ENCODE results near the gene KCND3.

DNA sequence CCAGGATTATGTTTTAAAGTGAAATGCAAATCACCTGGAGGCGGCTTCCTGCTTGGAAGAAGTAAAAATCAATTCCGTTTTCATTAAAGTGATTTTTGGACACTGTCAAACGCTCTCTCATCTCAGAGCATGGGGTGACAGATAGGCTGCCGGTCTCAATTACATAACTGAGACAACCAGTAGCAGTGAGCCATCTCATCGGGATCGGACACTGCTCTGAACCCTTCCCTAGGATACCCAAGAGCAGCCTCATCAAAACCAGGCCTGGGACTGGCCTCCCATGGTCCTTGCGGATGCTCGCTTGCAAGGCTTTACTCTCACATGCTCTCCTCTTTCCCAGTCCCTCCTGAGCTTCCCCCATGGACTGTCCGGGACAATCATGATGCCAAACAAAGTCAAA, 12.1 kb downstream of the KCND3 start:
- no peak for TF ChIP-seq CTCF (IDR thresholded peaks at IDR 0.05)
- TF ChIP-seq POLR2A (IDR thresholded peaks at IDR 0.05) = no peak

All from upper lobe of left lung (tissue), 4 donors.